HepG2 (cell line): Measurements from ENCODE around the gene LCN12. TPM values are rescaled to one million over a fixed set of nuclear protein-coding genes. Genes with fewer than 3 reads are reported as not detected.

ENCODE experiments used
- ATAC-seq: fragments of 200-7000 bp; cut with Tn5 transposase; 3 replicates; pipeline ENCODE4 v1.9.1; 2020; ENCODE audit warnings: mild to moderate bottlenecking, moderate library complexity
- BruUV-seq: library from RNA; stranded (reverse); fragments of 400-500 nt; replicated peaks from 2 replicates; lab custom pipeline; 2021; lab: Mats Ljungman, UMichigan
- CTCF ChIA-PET: fragments of 300-600 bp; formaldehyde crosslinking; extraction: SDS; loops from one replicate; lab custom pipeline; 2021; ENCODE audit warnings: low total read pairs, inconsistent platforms, low intra/inter-chr PET ratio; lab: Yijun Ruan, JAX
- POLR2A ChIA-PET: fragments of 350-600 bp; sonication (Branson Sonifier 250); formaldehyde crosslinking; loops from one replicate; lab custom pipeline; 2020; ENCODE audit warnings: antibody characterized with exemption, inconsistent platforms; lab: Yijun Ruan, JAX
- DNase-seq: peaks from one replicate; pipeline ENCODE4 v3.0.0-alpha.2; 2015; ENCODE audit warnings: low spot score
- FAIRE-seq: peaks from 3 replicates; lab custom pipeline; 2011; peaks lifted over from hg19 to GRCh38; lab: Jason Lieb, UNC
- H2AFZ ChIP-seq: one replicate; pipeline ENCODE4 v1.6.1; 2011; ENCODE audit warnings: low read length, inconsistent platforms
- H3K27ac ChIP-seq: fragments of 300-600 bp; 3 replicates; pipeline ENCODE4 v1.8.0; 2011; ENCODE audit warnings: mixed run types, mild to moderate bottlenecking, mixed read lengths, low read length, inconsistent platforms; ENCODE audit not compliant: insufficient read depth; ENCODE audit errors: extremely low read length
- H3K27me3 ChIP-seq, 2 experiments: fragments of 200-600 bp in 1 of 2; 2 replicates in 1 of 2; 3 replicates in 1 of 2; pipeline versions ENCODE4 v1.6.0 to v1.8.0; 2011; ENCODE audit warnings: low read length in 2 of 2, mild to moderate bottlenecking in 2 of 2, moderate library complexity in 2 of 2, inconsistent platforms in 1 of 2; ENCODE audit not compliant: insufficient read depth in 2 of 2, control insufficient read depth in 1 of 2
- H3K36me3 ChIP-seq, 2 experiments: fragments of 200-600 bp in 1 of 2; replicated peaks in 1 of 2; 2 replicates in 1 of 2; 3 replicates in 1 of 2; pipeline versions ENCODE4 v1.5.1 to v1.8.0; 2011; ENCODE audit warnings: low read length in 2 of 2, inconsistent platforms in 1 of 2; ENCODE audit not compliant: insufficient read depth in 2 of 2, control insufficient read depth in 1 of 2
- H3K4me1 ChIP-seq: 2 replicates; pipeline ENCODE4 v1.5.1; 2012; ENCODE audit warnings: low read length, inconsistent platforms; ENCODE audit not compliant: insufficient read depth
- H3K4me2 ChIP-seq: 2 replicates; pipeline ENCODE4 v1.6.0; 2011; ENCODE audit warnings: low read depth, low read length, inconsistent platforms
- H3K4me3 ChIP-seq, 3 experiments: fragments of 200-600 bp in 1 of 3; sonication (generic), shearing (Covaris generic) in 1 of 3; replicated peaks in 1 of 3; 2 replicates each; pipeline ENCODE4 v1.5.1; 2011 to 2016; ENCODE audit warnings: low read length in 3 of 3, inconsistent platforms in 2 of 3, low read depth in 2 of 3, mild to moderate bottlenecking in 2 of 3, control low read depth in 1 of 3, mixed read lengths in 1 of 3; ENCODE audit not compliant: insufficient read depth in 1 of 3
- H3K79me2 ChIP-seq: one replicate; pipeline ENCODE4 v1.6.1; 2011; ENCODE audit warnings: low read length, inconsistent platforms; ENCODE audit not compliant: insufficient read depth
- H3K9ac ChIP-seq: 2 replicates; pipeline ENCODE4 v1.6.0; 2011; ENCODE audit warnings: mild to moderate bottlenecking, low read depth, low read length, inconsistent platforms; ENCODE audit not compliant: insufficient read depth
- H3K9me3 ChIP-seq: 2 replicates; pipeline ENCODE4 v1.5.1; 2012; ENCODE audit warnings: mild to moderate bottlenecking, low read length
- H4K20me1 ChIP-seq: 2 replicates; pipeline ENCODE4 v1.6.0; 2011; ENCODE audit warnings: inconsistent platforms, mild to moderate bottlenecking, low read length, moderate library complexity; ENCODE audit not compliant: insufficient read depth
- ARID2 ChIP-seq: sonication (generic); formaldehyde crosslinking; IDR thresholded peaks from 2 replicates; pipeline ENCODE4 v1.8.1; 2022; ENCODE audit warnings: mild to moderate bottlenecking, missing genetic modification reagents, borderline replicate concordance
- BATF2 ChIP-seq: sonication (generic); formaldehyde crosslinking; IDR thresholded peaks from 2 replicates; pipeline ENCODE4 v1.8.0; 2022; ENCODE audit warnings: mild to moderate bottlenecking, missing genetic modification reagents, moderate library complexity
- DBP ChIP-seq: sonication (generic); formaldehyde crosslinking; IDR thresholded peaks from 2 replicates; pipeline ENCODE4 v1.4.0; 2020; ENCODE audit warnings: missing genetic modification reagents; ENCODE audit errors: not compliant biosample characterization
- ERF ChIP-seq: IDR thresholded peaks from 2 replicates; pipeline ENCODE4 v1.6.1; 2018; ENCODE audit warnings: missing biosample characterization, missing genetic modification reagents
- GMEB1 ChIP-seq: sonication (generic); formaldehyde crosslinking; IDR thresholded peaks from 2 replicates; pipeline ENCODE4 v1.5.1; 2020; ENCODE audit warnings: missing genetic modification reagents, mild to moderate bottlenecking, borderline replicate concordance
- GZF1 ChIP-seq: sonication (generic); formaldehyde crosslinking; IDR thresholded peaks from 2 replicates; pipeline ENCODE4 v1.5.1; 2020; ENCODE audit warnings: mild to moderate bottlenecking, missing genetic modification reagents
- HNF4A ChIP-seq: sonication (generic); formaldehyde crosslinking; IDR thresholded peaks from 2 replicates; pipeline ENCODE4 v1.4.0; 2020; ENCODE audit warnings: missing genetic modification reagents
- NBN ChIP-seq: fragments of 450-650 bp; conservative IDR thresholded peaks from 2 replicates; pipeline ENCODE4 v1.6.1; 2017
- NFAT5 ChIP-seq: sonication (generic); formaldehyde crosslinking; IDR thresholded peaks from 2 replicates; pipeline ENCODE4 v1.4.0; 2020; ENCODE audit warnings: missing genetic modification reagents
- POLR2A ChIP-seq, 2 experiments: IDR thresholded peaks; 2 replicates each; pipeline ENCODE4 v1.6.1; 2011; ENCODE audit warnings: low read depth in 2 of 2, low read length in 2 of 2, mild to moderate bottlenecking in 1 of 2, moderate library complexity in 1 of 2; ENCODE audit not compliant: insufficient read depth in 1 of 2
- TGIF2 ChIP-seq: IDR thresholded peaks from 2 replicates; pipeline ENCODE4 v1.6.1; 2016; ENCODE audit warnings: control low read depth, missing compliant biosample characterization
- THAP9 ChIP-seq: sonication (generic); formaldehyde crosslinking; IDR thresholded peaks from 2 replicates; pipeline ENCODE4; 2020; ENCODE audit warnings: missing genetic modification reagents, mild to moderate bottlenecking, borderline replicate concordance
- ZNF274 ChIP-seq: sonication (generic); formaldehyde crosslinking; IDR thresholded peaks from 2 replicates; pipeline ENCODE4 v1.5.1; 2020; ENCODE audit warnings: mild to moderate bottlenecking, missing genetic modification reagents
- ZNF619 ChIP-seq: sonication (generic); formaldehyde crosslinking; IDR thresholded peaks from 2 replicates; pipeline ENCODE4 v1.4.0; 2020; ENCODE audit warnings: mild to moderate bottlenecking, missing genetic modification reagents
- ZNF644 ChIP-seq: IDR thresholded peaks from 2 replicates; pipeline ENCODE4 v1.6.1; 2016; ENCODE audit warnings: low read depth
- WGBS: methylation state at CpG from one replicate; pipeline ENCODE4 v1.1.6; 2017; ENCODE audit warnings: low lambda C conversion rate; 5-methylcytosine and 5-hydroxymethylcytosine counted together
- in situ Hi-C: cut with HindIII; loops from 2 replicates; pipeline ENCODE4 v1.10.0; 2017; ENCODE audit warnings: low pct_unique_long_range_greater_than_20kb; ENCODE audit not compliant: extremely low pct_ligation_motif_present
- intact Hi-C: fragments of 100-400 bp; cut with micrococcal nuclease; formaldehyde crosslinking; loops from one replicate; pipeline ENCODE4 v1.10.0; 2022; ENCODE audit not compliant: unreplicated experiment
- polyA plus RNA-seq, 8 experiments: library from polyadenylated mRNA; depleted of rRNA in 3 of 8; stranded (reverse) in 7 of 8; unstranded in 1 of 8; fragments of >200 nt; fragmentation: Illumina TruSeq in 4 of 8; extraction: Trizol in 4 of 8; gene quantifications; 2 replicates each; pipeline versions ENCODE4 v1.2.1 to v1.2.3, GENCODE V29; 2011 to 2016; ENCODE audit warnings: low read depth in 4 of 8, missing spikeins in 1 of 8, mixed read lengths in 1 of 8; ENCODE audit not compliant: insufficient read depth in 1 of 8
- total RNA-seq, 5 experiments: library from RNA; depleted of rRNA; stranded (reverse); fragments of >200 nt; fragmentation: Illumina TruSeq; extraction: Trizol; gene quantifications; 2 replicates each; pipeline ENCODE4 v1.2.3, GENCODE V29; 2016; ENCODE audit warnings: low read depth in 1 of 5

The LCN12 gene
- total and polyA plus RNA-seq, 2 of the 13 experiments (the other 11 are each of a cell fraction or from before 2014, with no cell fraction given): 3.4 to 6.9 TPM

GRCh38 chr9:136926749-136927148 is 25.3 kb upstream of the LCN12 start:
- WGBS: 94% methylated on average over 13 of the region's 13 CpGs
- ATAC-seq (no peak), DNase-seq (no peak), FAIRE-seq (no peak)
- H3K27me3 ChIP-seq: no peaks in the 10 kb centered on the region
- ChIA-PET POLR2A (interaction anchor here (0.6 kb wide), 1 partner anchor 8 kb away, joined by 3 read pairs; no protein-coding TSS in a partner anchor), CTCF (no interaction called here)
- intact Hi-C loops (loop anchor here (5.0 kb wide), 1 partner anchor 139 kb away; no protein-coding TSS in a partner anchor), in situ Hi-C loops (no loop called here)
- H3K36me3 ChIP-seq: peaks cover 8 to 28% of the 10 kb centered on the region in 2 experiments; a peak in 4 of 5 replicates
- no peaks in the 10 kb centered on the region for H3K79me2 ChIP-seq
- H3K4me2 ChIP-seq: no peak overlapping the region
- H3K9ac ChIP-seq: no peak overlapping the region
- no peaks in the 10 kb centered on the region for H3K9me3 ChIP-seq
- H4K20me1 ChIP-seq: no peaks in the 10 kb centered on the region
- H2AFZ ChIP-seq: no peak overlapping the region
- no TSS peak for BruUV-seq
- H3K4me3 ChIP-seq: no peak overlapping the region
- no peaks in the 10 kb centered on the region for H3K4me1 ChIP-seq
- no peak overlapping the region for H3K27ac ChIP-seq
- TF ChIP-seq ZNF644 (CRISPR knock-in tag) (no peak), ZNF619 (CRISPR knock-in tag) (no peak), ARID2 (CRISPR knock-in tag) (no peak), DBP (CRISPR knock-in tag) (no peak), ERF (no peak), HNF4A (CRISPR knock-in tag) (no peak), ZNF274 (CRISPR knock-in tag) (no peak), GZF1 (CRISPR knock-in tag) (no peak), BATF2 (CRISPR knock-in tag) (no peak), NFAT5 (no peak), POLR2A (IDR thresholded peaks at IDR 0.05; ENCODE audit: insufficient read depth in 1 of 2, low read depth in 2 of 2, low read length in 2 of 2) (no peak), TGIF2 (CRISPR knock-in tag) (no peak), GMEB1 (CRISPR knock-in tag) (no peak), THAP9 (CRISPR knock-in tag) (no peak), NBN (no peak)
